Choroid plexus epithelial cell (primary cell): ENCODE measurements around the gene PTPN13.

Source experiments
- DNase-seq: peaks from one replicate; pipeline ENCODE4 v3.0.0-alpha.2; 2010; ENCODE audit warnings: low read depth
- H3K4me3 ChIP-seq: 2 replicates; pipeline ENCODE4 v1.5.1; 2011; ENCODE audit warnings: low read depth, mild to moderate bottlenecking, control low read depth, low read length, moderate library complexity
- CTCF ChIP-seq: conservative IDR thresholded peaks from 2 replicates; pipeline ENCODE4 v1.5.1; 2011; ENCODE audit warnings: low read depth, mild to moderate bottlenecking, control low read depth, inconsistent platforms, low read length, moderate library complexity

PTPN13 gene

GRCh38 chr4:86834901-86835300, 240.8 kb downstream of the PTPN13 start:
- peak; percentile 76 for DNase-seq

GRCh38 chr4:86835677-86836076, 241.6 kb downstream of the PTPN13 start:
- no peak for TF ChIP-seq CTCF
- H3K4me3 ChIP-seq = no peak overlapping the region
- no peak for DNase-seq

More at GRCh38 chr4:86834901-86835300, 240.8 kb downstream of the PTPN13 start:
- no peak overlapping the region for H3K4me3 ChIP-seq
- TF ChIP-seq CTCF = no peak

DNA sequence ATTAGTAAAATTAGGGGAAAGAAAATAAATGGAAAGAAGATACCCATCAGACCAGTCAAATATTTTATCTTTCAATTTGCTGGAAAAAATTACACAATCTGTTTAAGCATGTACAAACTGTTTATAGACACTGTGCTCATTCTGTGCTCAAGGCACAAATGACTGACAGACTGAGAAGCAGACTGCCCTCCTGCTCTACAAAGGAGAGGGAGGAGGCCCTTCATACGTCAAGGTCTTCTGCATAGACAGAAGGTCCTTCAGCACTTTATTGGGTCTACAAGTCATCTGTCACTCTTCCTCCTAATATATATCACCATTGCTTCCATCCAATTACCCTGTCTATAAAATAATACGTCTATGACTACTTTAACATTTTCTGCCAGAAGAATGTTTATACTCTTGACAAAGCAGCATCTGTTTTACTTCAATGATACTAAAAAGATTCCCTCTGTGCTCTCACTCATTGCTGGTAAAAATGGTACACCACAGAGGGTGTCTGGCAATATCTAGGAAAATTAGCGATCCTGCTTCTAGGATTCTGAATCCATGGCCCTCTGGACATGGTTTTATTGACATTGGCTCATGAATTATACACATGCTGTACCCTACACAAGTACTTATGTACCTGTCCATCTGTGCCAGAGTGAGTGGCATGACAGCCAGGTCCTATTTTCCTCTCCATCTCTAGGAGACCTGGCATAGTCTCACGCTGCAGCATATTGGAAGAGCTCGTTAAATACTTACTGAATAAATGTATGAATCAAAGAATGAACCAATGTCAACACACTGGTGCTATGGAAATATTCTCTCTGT, 243.8 kb downstream of the PTPN13 start:
- H3K4me3 ChIP-seq = no peak overlapping the region
- no peak for TF ChIP-seq CTCF
- no peak for DNase-seq

- no peak for TF ChIP-seq CTCF
- no peak for DNase-seq
- H3K4me3 ChIP-seq = no peak overlapping the region
Measured at GRCh38 chr4:86840858-86841257, 246.7 kb downstream of the PTPN13 start.

DNA sequence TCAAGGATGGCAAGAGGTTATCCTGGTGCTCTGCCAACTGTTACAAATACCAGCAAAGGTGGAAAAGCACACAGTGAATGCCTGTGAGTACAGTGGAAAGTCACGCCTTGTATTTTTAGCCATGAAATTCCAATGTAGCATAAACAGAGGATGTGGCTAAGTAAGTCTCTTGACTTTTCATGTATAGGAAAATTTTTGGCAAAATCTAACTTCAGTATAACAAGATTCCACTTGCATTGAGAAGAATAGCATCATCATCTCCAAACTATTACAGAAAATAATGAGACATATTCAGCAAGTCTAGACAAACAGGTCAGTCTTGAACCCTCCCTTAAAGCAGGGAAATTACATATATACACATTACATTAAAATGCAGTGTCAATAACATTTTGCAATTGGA, 247.2 kb downstream of the PTPN13 start:
- no peak for TF ChIP-seq CTCF
- no peak for DNase-seq
- H3K4me3 ChIP-seq = no peak overlapping the region

DNA sequence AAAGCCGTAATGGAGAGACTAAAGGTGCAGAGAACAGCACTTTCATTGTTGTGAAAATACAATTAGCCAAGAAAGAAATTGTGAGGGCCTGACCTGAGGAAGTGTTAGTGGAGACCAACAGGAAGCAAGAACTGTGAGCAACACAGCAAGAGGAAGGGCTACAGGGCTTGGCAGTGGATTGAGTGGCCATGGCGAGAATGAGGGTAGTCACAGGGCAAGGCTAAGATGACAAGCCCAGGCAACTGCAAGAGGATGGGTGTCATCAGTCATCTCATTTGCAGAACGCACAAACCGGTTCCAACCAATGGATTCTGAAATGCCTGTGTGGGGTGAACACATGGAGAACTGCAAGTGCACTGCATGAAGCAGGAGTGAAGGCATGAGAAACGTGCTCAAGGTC, 251.5 kb downstream of the PTPN13 start:
- no peak for DNase-seq
- no peak for TF ChIP-seq CTCF
- no peak overlapping the region for H3K4me3 ChIP-seq

DNA sequence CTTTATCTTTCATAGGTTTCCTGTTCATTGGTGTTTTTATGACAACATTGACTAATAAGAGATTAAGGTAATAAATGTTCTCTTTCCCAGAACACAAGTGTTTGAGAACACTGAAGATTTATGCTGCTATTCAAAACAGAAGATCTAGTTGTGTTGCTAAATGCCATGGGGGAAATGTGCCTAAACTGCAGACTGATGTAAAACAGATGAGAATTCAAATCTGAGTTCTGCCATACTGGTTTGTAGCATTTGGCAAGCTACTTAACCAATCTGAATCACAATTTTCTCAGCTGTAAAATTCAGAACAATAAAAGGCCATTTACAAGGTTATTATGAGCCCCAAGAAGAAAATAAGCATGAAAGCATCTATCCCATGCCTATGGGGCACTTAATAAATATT, 252.8 kb downstream of the PTPN13 start:
- no peak overlapping the region for H3K4me3 ChIP-seq
- TF ChIP-seq CTCF = no peak
- no peak for DNase-seq
